ENCODE measurements around the gene NR5A2.
A peak's percentile ranks its signal among the peaks of the same experiment; 100 is the strongest.

- TF ChIP-seq CTCF (IDR thresholded peaks at IDR 0.05) (no peak), EZH2 (IDR thresholded peaks at IDR 0.05) (peak; percentile 43)
These were observed 10.4 kb downstream of the NR5A2 start for GRCh38 chr1:200037904-200038303.

Measured in neural progenitor cell (in vitro differentiated cells).